Muscle layer of duodenum (tissue), 2 donors: ENCODE results near the gene PXN.

Experiments used
- H3K27ac ChIP-seq: one replicate; pipeline ENCODE4 v1.7.0; 2013; ENCODE audit warnings: mild to moderate bottlenecking, low read length
- H3K27me3 ChIP-seq: one replicate; pipeline ENCODE4 v1.7.0; 2013; ENCODE audit warnings: low read depth, mild to moderate bottlenecking, control low read depth, low read length
- H3K36me3 ChIP-seq, 2 donors: one replicate each; pipeline ENCODE4 v1.7.0; 2013; ENCODE audit warnings: low read length in 2 of 2, control low read depth in 1 of 2, mild to moderate bottlenecking in 1 of 2; ENCODE audit not compliant: insufficient read depth in 2 of 2, control insufficient read depth in 1 of 2
- H3K4me1 ChIP-seq, 2 donors: one replicate each; pipeline ENCODE4 v1.7.0; 2013; ENCODE audit warnings: low read length in 2 of 2, mild to moderate bottlenecking in 2 of 2, control low read depth in 1 of 2, moderate library complexity in 1 of 2; ENCODE audit not compliant: insufficient read depth in 2 of 2, control insufficient read depth in 1 of 2
- H3K4me3 ChIP-seq, 2 donors: one replicate each; pipeline ENCODE4 v1.7.0; 2013; ENCODE audit warnings: low read length in 2 of 2, low read depth in 1 of 2, mild to moderate bottlenecking in 1 of 2
- H3K9me3 ChIP-seq, 2 donors: one replicate each; pipeline ENCODE4 v1.7.0; 2013; ENCODE audit warnings: low read length in 2 of 2, control low read depth in 1 of 2, mild to moderate bottlenecking in 1 of 2; ENCODE audit not compliant: control insufficient read depth in 1 of 2
- donor health status: healthy.

The PXN gene

DNA sequence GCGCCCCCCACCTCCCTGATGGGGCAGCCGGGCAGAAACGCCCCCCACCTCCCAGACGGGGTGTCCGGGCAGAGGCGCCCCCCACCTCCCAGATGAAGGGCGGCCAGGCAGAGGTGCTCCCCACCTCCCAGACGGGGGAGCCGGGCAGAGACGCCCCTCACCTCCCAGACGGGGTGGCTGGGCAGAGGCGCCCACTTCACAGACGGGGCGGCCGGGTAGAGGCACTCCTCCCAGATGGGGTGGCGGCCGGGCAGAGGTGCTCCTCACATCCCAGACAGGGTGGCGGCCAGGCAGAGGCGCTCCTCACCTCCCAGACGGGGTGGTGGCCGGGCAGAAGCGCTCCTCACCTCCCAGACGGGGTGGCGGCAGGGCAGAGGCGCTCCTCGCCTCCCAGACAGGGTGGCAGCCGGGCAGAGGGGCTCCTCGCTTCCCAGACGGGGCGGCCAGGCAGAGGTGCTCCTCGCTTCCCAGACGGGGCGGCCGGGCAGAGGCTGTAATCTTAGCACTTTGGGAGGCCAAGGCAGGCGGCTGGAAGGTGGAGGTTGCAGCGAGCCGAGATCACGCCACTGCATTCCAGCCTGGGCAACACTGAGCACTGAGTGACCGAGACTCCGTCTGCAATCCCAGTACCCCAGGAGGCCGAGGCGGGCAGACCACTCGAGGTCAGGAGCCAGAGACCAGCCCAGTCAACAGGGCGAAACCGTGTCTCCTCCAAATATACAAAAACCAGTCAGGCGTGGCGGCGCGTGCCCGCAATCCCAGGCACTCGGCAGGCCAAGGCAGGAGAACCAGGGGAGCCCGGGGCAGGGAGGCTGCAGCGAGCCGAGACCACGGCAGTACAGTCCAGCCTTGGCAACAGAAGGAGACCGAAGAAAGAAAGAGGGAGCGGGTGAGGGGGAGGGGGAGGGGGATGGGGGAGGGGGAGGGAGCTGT, 12.9 kb upstream of the PXN start:
- Histone ChIP-seq H3K9me3 (no peaks in the 10 kb centered on the region), H3K27me3 (no peaks in the 10 kb centered on the region), H3K27ac (no peak overlapping the region), H3K36me3 (no peaks in the 10 kb centered on the region), H3K4me1 (no peaks in the 10 kb centered on the region), H3K4me3 (no peak overlapping the region)

DNA sequence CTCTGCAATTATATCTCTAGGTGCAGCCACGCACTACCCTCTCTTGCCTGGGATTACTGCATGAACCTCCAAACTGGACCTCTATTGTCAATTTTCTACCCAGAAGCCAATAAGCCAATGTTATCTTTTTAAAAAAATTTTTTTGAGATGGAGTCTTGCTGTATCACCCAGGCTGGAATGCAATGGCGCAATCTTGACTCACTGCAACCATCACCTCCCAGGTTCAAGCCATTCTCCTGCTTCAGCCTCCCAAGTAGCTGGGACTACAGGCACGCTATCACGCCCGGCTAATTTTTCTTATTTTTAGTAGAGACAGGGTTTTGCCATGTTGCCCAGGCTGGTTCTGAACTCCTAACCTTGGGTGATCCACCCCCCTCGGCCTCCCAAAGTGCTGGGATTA, 11.2 kb upstream of the PXN start:
- Histone ChIP-seq H3K27me3 (no peaks in the 10 kb centered on the region), H3K4me1 (no peaks in the 10 kb centered on the region), H3K36me3 (no peaks in the 10 kb centered on the region), H3K27ac (no peak overlapping the region), H3K4me3 (no peak overlapping the region), H3K9me3 (no peaks in the 10 kb centered on the region)

DNA sequence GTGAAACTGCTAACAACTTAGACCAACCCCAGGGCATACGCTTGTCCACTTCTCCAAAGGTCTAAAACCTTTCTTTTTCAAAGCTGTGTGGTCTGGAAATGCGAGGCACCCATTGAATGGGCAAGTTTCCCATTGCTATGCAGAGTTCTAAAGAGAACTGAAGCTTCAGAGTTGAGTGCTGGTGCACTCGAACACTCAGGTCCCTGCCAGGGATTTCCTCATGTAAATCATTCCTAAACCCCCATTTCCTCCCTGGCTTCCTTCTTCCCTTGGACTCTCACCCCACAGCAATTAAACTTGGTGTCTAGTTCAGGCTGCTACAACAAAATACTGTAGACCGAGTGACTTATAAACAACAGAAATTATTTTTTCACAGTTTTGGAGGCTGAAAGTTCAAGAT, 2.2 kb upstream of the PXN start:
- H3K27ac ChIP-seq = peak overlapping the region; percentile 23

DNA sequence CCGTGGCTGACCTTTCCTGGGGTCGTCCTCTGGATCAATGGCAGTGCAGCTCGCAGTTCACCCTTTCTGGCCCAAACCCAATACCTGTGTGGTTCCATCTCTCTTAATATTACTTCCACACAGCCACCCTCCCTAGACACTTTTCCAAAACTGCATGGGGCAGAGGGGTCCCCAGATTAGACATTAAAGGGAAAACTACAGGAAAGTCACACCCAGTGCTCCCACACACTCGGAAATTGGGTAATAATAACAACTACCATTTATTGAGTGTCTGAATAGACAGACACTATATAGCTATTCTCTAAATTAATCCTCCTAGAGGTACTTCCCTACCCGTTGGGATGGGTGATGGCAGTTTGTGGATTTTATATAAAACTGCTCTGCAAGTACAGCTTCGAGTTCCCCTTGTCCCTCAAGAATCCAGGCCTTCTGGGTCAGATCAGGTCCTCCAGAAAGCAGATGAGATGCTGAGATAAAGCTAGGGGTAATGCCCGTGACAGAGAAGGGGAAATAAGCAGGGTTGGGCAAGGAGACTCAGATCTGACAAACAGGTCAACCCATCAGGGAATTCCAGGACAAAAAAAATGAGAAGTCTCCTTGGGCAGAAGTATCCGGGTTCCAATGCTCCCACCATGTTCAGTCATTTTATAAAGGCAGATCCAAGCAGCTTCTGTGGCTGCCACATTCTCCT, 795 bp upstream of the PXN start:
- H3K36me3 ChIP-seq = no peaks in the 10 kb centered on the region
- no peaks in the 10 kb centered on the region for H3K27me3 ChIP-seq
- peaks cover 26 to 33% of the 10 kb centered on the region in 2 donors for H3K4me1 ChIP-seq
- H3K4me3 ChIP-seq = no peak overlapping the region
- no peak overlapping the region for H3K27ac ChIP-seq
- no peaks in the 10 kb centered on the region for H3K9me3 ChIP-seq

More for the DNA sequence above, 2.2 kb upstream of the PXN start:
- peaks cover 19% of the 10 kb centered on the region in 2 donors for H3K4me1 ChIP-seq
- no peaks in the 10 kb centered on the region for H3K9me3 ChIP-seq
- H3K4me3 ChIP-seq = no peak overlapping the region
- H3K36me3 ChIP-seq = no peaks in the 10 kb centered on the region
- H3K27me3 ChIP-seq = no peaks in the 10 kb centered on the region

DNA sequence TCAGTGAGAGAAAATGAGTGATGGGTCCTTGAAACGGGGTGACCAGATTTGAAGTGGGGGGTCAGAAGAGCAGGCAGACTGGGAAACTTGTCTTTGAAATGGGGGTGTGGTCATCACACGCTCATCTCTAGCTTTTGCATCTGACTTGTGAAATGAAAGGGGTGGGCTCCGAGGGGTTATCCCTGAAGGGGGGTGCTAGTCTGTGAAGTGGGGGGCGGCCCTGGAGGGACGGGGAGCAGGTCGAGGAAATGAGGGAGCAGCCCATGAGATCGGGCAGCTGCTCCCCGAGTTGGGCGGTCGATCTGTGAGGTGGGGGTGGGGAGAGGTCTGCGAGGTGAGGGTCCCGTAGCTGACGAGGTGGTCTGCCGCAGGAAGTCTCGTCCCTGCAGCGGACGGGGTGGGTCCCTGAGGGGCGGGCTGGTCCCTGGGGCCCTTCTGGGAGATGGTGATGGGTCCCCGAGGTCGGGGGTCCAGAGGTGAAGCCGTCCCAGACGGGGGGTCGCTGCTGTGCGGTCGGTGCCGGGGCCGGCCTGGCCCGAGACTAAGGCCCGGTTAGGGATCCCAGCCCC, 542 bp downstream of the PXN start:
- no peaks in the 10 kb centered on the region for H3K36me3 ChIP-seq
- H3K4me1 ChIP-seq = peaks cover 30 to 44% of the 10 kb centered on the region in 2 donors
- H3K27me3 ChIP-seq = no peaks in the 10 kb centered on the region
- peak overlapping the region; percentile 85 to 89 for H3K4me3 ChIP-seq
- H3K27ac ChIP-seq = peak overlapping the region; percentile 77
- no peaks in the 10 kb centered on the region for H3K9me3 ChIP-seq

DNA sequence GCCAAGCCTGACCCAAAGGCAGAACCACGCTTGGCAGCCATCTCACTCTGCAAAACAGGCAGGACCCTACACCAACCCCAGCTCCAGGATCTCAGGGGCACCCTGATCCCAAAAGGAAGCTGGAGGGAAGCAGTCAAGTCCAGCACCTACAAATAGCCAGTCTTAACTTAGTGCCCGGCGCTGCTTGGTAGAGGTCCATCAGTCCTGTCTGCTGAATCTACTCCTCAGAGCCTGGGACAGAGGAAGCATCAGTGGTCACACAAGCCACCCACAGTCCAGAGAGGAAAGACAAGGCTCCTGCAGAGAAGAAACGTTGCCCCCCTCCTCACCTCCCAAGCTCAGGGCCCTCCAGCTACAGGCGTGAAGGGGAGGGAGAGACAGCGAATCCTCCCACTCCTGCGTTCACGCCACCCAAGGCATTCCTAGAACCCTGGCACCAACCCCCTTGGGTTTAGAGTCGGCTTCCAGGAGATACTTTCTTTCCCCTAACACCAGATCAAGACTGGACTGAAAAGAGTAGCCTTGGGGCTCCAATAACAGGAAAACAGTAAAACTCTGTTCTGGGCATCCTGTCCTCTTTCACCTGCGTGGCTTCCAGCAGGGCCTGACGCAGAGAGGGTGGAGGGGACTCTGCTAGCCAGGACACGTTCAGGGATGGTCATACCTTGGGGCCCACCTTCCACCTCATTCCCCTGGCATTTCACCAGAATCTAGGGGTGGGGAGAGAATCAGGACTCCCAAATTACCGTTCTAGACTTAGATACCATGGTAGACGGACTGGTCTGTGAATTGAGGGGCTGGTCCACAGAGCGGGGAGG, 1.2 kb downstream of the PXN start:
- Histone ChIP-seq H3K9me3 (no peaks in the 10 kb centered on the region), H3K36me3 (no peaks in the 10 kb centered on the region), H3K4me3 (peak overlapping the region; percentile 85 to 89), H3K27ac (peak overlapping the region; percentile 77), H3K27me3 (no peaks in the 10 kb centered on the region), H3K4me1 (peaks cover 34 to 51% of the 10 kb centered on the region in 2 donors)

DNA sequence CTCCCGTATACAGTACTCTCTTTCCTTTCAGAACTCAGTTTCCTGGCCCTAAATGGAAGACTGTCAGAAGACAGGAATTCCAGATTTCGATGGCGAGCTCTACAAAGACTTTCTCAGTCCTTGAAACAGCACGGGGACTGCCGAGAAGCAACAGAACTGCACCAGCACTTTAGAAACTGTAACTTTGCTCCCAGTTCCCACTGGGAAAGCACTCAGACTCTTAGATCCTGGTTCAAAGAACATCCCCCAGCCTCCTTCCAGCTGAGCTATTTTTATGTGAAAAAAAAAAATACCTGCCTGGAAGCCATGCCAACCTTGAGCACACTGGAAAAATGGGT, 1.8 kb downstream of the PXN start:
- no peaks in the 10 kb centered on the region for H3K27me3 ChIP-seq
- H3K9me3 ChIP-seq = no peaks in the 10 kb centered on the region
- peak overlapping the region; percentile 85 to 89 for H3K4me3 ChIP-seq
- H3K4me1 ChIP-seq = peaks cover 34 to 51% of the 10 kb centered on the region in 2 donors
- H3K36me3 ChIP-seq = no peaks in the 10 kb centered on the region
- peak overlapping the region; percentile 77 for H3K27ac ChIP-seq

DNA sequence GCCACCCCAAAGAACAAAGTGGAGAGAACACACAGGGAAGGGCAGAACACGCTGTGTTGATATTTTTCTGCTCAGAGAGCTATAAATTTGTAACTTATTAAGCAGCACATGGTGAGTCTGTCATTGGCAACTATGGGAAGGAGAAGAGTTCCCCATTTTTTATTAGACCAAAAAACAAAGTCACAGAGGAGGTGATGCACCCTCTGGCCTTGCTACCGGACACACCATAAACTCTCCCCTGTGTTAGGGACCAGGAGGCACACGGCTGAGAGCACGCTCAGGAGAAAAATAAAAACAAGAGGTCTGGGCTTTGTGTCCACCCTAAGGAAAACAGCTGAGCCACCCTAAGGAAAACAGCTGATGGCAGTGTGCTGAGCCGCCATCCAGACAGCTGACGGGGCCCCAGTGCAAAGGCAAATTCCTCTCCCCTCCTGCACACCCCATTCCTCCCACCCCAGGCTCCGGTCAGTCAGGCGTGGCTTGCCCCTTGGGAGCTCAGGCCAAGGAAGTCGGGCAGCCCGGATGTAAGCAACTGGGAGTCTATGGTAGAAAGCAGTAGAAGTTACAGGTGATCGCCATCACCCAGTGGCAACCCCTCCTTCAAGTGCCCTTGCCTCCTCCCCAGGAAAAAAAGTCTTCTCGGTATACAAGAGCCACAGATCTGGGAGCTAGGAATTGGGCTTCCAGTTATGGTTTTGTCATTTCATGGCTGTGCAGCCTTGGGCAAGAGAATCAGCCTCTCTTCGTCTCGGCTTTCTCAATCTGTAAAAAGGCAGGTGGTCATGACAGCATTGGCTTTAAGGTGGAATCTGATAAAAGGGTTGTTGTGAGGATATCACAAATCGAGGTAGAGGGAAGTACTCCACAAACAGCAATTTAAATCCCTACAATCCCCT, 2.4 kb downstream of the PXN start:
- Histone ChIP-seq H3K9me3 (no peaks in the 10 kb centered on the region), H3K27ac (peak overlapping the region; percentile 77), H3K4me3 (peak overlapping the region; percentile 85 to 89), H3K4me1 (peaks cover 31 to 57% of the 10 kb centered on the region in 2 donors), H3K27me3 (no peaks in the 10 kb centered on the region), H3K36me3 (no peaks in the 10 kb centered on the region)

DNA sequence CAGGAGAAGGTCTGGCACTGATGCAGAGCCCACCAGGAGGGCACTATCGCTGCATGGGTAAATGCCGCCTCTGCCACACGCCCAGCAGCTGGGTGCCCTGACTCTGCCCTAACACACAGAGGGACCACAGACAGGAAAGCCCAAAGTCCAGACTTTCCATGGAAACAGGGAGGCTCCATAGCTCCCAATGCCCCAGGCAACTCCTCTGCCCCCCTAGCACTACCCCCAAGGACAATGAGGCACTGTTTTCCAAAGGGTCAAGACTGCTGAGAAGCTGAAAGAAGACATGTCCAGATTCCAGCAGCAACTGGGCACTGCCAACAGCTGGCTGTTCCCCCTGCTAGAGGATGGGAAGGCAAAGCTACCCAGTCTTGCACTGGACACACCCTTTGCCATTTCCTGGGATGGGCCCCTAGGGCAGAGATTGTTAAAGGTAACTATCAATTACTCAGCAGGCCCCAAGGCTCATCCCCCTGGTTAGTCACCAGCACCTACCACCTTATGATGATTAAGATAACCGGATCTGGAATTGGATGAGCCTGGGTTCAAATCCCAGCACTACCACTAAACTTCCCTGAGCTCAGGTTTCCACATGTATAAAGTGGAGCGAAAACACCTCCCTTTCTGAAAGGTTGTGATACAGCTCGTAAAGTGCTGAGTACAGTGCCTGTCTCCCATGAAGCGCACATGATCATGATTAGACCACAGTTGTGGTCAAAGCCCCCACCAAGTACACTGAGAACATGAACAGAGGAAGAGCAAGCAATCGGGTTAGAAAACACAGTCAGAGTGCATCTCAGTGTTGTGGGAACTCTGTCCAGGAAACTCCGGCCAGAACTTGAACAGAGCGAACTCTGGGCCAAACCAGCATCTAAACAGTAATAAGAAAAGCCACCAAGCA, 3.3 kb downstream of the PXN start:
- peak overlapping the region; percentile 85 to 89 for H3K4me3 ChIP-seq
- peaks cover 29 to 66% of the 10 kb centered on the region in 2 donors for H3K4me1 ChIP-seq
- no peaks in the 10 kb centered on the region for H3K27me3 ChIP-seq
- H3K9me3 ChIP-seq = no peaks in the 10 kb centered on the region
- peak overlapping the region; percentile 77 for H3K27ac ChIP-seq
- no peaks in the 10 kb centered on the region for H3K36me3 ChIP-seq
